OCI-LY3 (cell line): ENCODE data around the gene SEC16A.

Experiments used
- H2AFZ ChIP-seq: fragments of 200-600, 300-600 bp; shearing (Covaris generic); 2 replicates; pipeline ENCODE4 v1.6.0; 2014; ENCODE audit warnings: antibody characterized with exemption, low read depth, low read length
- H3K27ac ChIP-seq: fragments of 200-600, 300-600 bp; sonication (generic); 2 replicates; pipeline ENCODE4 v1.5.1; 2014; ENCODE audit warnings: mild to moderate bottlenecking, low read length, moderate library complexity, mixed read lengths
- H3K27me3 ChIP-seq: fragments of 200-600, 300-600 bp; sonication (generic); 2 replicates; pipeline ENCODE4 v1.6.1; 2014; ENCODE audit warnings: low read depth, low read length, mixed read lengths
- H3K36me3 ChIP-seq: fragments of 200-600, 300-600 bp; sonication (generic); replicated peaks from 2 replicates; pipeline ENCODE3; 2014; ENCODE audit warnings: low read depth, low read length, mixed read lengths
- H3K4me1 ChIP-seq: fragments of 300-600, 200-600 bp; sonication (generic); 2 replicates; pipeline ENCODE4 v1.6.1; 2014; ENCODE audit warnings: low read length, mixed read lengths
- H3K4me2 ChIP-seq: fragments of 200-600, 300-600 bp; sonication (generic); 2 replicates; pipeline ENCODE4 v1.6.1; 2014; ENCODE audit warnings: low read length, mixed read lengths
- H3K4me3 ChIP-seq: fragments of 300-600, 200-600 bp; sonication (generic); 2 replicates; pipeline ENCODE4 v1.5.1; 2014; ENCODE audit warnings: antibody characterized with exemption, mild to moderate bottlenecking, low read length, moderate library complexity
- H3K79me2 ChIP-seq: fragments of 300-600, 200-600 bp; shearing (Covaris generic); 2 replicates; pipeline ENCODE4 v1.6.1; 2014; ENCODE audit warnings: mild to moderate bottlenecking, low read length, mixed read lengths
- H3K9ac ChIP-seq: fragments of 300-600, 200-600 bp; shearing (Covaris generic); 2 replicates; pipeline ENCODE4 v1.6.0; 2014; ENCODE audit warnings: mild to moderate bottlenecking, low read length, moderate library complexity
- H3K9me3 ChIP-seq: fragments of 200-600, 300-600 bp; shearing (Covaris generic); 2 replicates; pipeline ENCODE4 v1.6.1; 2014; ENCODE audit warnings: low read length, mixed read lengths; ENCODE audit not compliant: insufficient read depth
- H4K20me1 ChIP-seq: fragments of 200-600, 300-600 bp; sonication (generic); 2 replicates; pipeline ENCODE4 v1.6.1; 2016; ENCODE audit warnings: low read length, mixed read lengths; ENCODE audit not compliant: insufficient read depth
- CTCF ChIP-seq: fragments of 200-600, 300-600 bp; sonication (generic); IDR thresholded peaks from 2 replicates; pipeline ENCODE4 v1.5.1; 2014; ENCODE audit warnings: antibody characterized with exemption, low read length, low read depth
- EZH2phosphoT487 ChIP-seq: fragments of 200-600 bp; shearing (Covaris generic); IDR thresholded peaks from 2 replicates; pipeline ENCODE4 v1.6.1; 2018; ENCODE audit warnings: antibody characterized with exemption, mixed run types, low read depth

Gene SEC16A

GRCh38 chr9:136459425-136459824 is 23.4 kb downstream of the SEC16A start:
- Histone ChIP-seq H3K27me3 (no peaks in the 10 kb centered on the region), H3K9me3 (no peaks in the 10 kb centered on the region), H3K4me1 (no peaks in the 10 kb centered on the region), H3K9ac (no peak overlapping the region), H3K79me2 (peaks cover 3% of the 10 kb centered on the region; the same call in 1 of the 2 replicates), H2AFZ (no peak overlapping the region), H3K4me2 (no peak overlapping the region), H3K36me3 (peaks cover 70% of the 10 kb centered on the region), H3K4me3 (no peak overlapping the region), H3K27ac (no peak overlapping the region), H4K20me1 (peaks cover 5% of the 10 kb centered on the region; the same call in 1 of the 2 replicates)
- TF ChIP-seq EZH2phosphoT487 (no peak), CTCF (no peak)

GRCh38 chr9:136457326-136457725 is 25.5 kb downstream of the SEC16A start:
- H3K36me3 ChIP-seq: peaks cover 64% of the 10 kb centered on the region
- no peak overlapping the region for H2AFZ ChIP-seq
- no peaks in the 10 kb centered on the region for H3K9me3 ChIP-seq
- H3K27ac ChIP-seq: no peak overlapping the region
- H3K4me2 ChIP-seq: no peak overlapping the region
- H3K27me3 ChIP-seq: no peaks in the 10 kb centered on the region
- H3K4me1 ChIP-seq: no peaks in the 10 kb centered on the region
- no peak overlapping the region for H3K4me3 ChIP-seq
- H3K9ac ChIP-seq: no peak overlapping the region
- no peak for TF ChIP-seq EZH2phosphoT487
- TF ChIP-seq CTCF: no peak
- H3K79me2 ChIP-seq: no peaks in the 10 kb centered on the region
- no peaks in the 10 kb centered on the region for H4K20me1 ChIP-seq

- TF ChIP-seq EZH2phosphoT487 (no peak), CTCF (no peak)
- Histone ChIP-seq H3K4me1 (no peaks in the 10 kb centered on the region), H3K27me3 (no peaks in the 10 kb centered on the region), H3K4me2 (no peak overlapping the region), H4K20me1 (no peaks in the 10 kb centered on the region), H3K9ac (no peak overlapping the region), H3K36me3 (peaks cover 65% of the 10 kb centered on the region), H3K79me2 (no peaks in the 10 kb centered on the region), H3K9me3 (no peaks in the 10 kb centered on the region), H3K27ac (no peak overlapping the region), H2AFZ (no peak overlapping the region), H3K4me3 (no peak overlapping the region)
Observed at GRCh38 chr9:136456258-136456657, 26.6 kb downstream of the SEC16A start.

- TF ChIP-seq CTCF (no peak), EZH2phosphoT487 (no peak)
- H3K27ac ChIP-seq: no peak overlapping the region
- H4K20me1 ChIP-seq: no peaks in the 10 kb centered on the region
- H3K79me2 ChIP-seq: no peaks in the 10 kb centered on the region
- no peak overlapping the region for H2AFZ ChIP-seq
- H3K36me3 ChIP-seq: peaks cover 68% of the 10 kb centered on the region
- no peaks in the 10 kb centered on the region for H3K27me3 ChIP-seq
- H3K4me2 ChIP-seq: no peak overlapping the region
- H3K9ac ChIP-seq: no peak overlapping the region
- no peaks in the 10 kb centered on the region for H3K4me1 ChIP-seq
- H3K9me3 ChIP-seq: no peaks in the 10 kb centered on the region
- H3K4me3 ChIP-seq: no peak overlapping the region
Observed at GRCh38 chr9:136455043-136456002, 27.5 kb downstream of the SEC16A start.
